Measurements from ENCODE around the gene KCNN4. TPM values are rescaled to one million over a fixed set of nuclear protein-coding genes. Genes with fewer than 3 reads are reported as not detected.
A peak's percentile ranks its signal among the peaks of the same experiment; 100 is the strongest.
"Not testable (repeated sequence)": the region's sequence is repeated elsewhere in the genome, so short reads cannot be mapped to it uniquely, and the experiment has no call there.

The KCNN4 gene
- polyA plus RNA-seq, 3 donors from 2014 or later = 0.19 to 0.27 TPM; not detected in 1

GRCh38 chr19:43776286-43776685, 4.5 kb downstream of the KCNN4 start:
- no peak overlapping the region for H3K27ac Mint-ChIP-seq
- H3K4me3 Mint-ChIP-seq = no peak overlapping the region
- H3K36me3 Mint-ChIP-seq = peaks cover 0 to 3% (median 0%) of the 10 kb centered on the region in 3 donors
- H3K9me3 Mint-ChIP-seq = no peaks in the 10 kb centered on the region
- DNase-seq = no peak
- H3K27me3 Mint-ChIP-seq (ENCODE audit: low read depth in 3 of 3) = peaks cover 2 to 13% (median 7%) of the 10 kb centered on the region in 3 donors
- peaks cover 0 to 4% of the 10 kb centered on the region in 2 donors for H3K4me1 Mint-ChIP-seq

GRCh38 chr19:43775299-43775890, 5.4 kb downstream of the KCNN4 start:
- H3K27ac Mint-ChIP-seq = no peak overlapping the region
- H3K36me3 Mint-ChIP-seq = peaks cover 0 to 3% (median 0%) of the 10 kb centered on the region in 3 donors
- peaks cover 0 to 4% of the 10 kb centered on the region in 2 donors for H3K4me1 Mint-ChIP-seq
- no peak overlapping the region for H3K4me3 Mint-ChIP-seq
- no peak for DNase-seq
- no peaks in the 10 kb centered on the region for H3K9me3 Mint-ChIP-seq
- H3K27me3 Mint-ChIP-seq (ENCODE audit: low read depth in 3 of 3) = peaks cover 0 to 11% (median 7%) of the 10 kb centered on the region in 3 donors

DNA sequence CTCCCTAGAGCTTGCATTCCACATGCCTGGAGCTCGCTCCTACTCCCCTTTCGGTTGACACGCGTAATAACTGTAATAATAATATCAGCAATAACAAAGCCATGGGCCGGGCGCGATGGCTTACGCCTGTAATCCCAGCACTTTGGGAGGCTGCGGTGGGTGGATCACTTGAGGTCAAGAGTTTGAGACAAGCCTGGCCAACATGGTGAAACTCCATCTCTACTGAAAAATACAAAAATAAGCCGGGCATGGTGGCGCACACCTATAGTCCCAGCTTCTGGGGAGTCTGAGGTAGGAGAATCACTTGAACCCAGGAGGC, 5.9 kb downstream of the KCNN4 start:
- not testable (repeated sequence) for H3K36me3 Mint-ChIP-seq, H3K27ac Mint-ChIP-seq, DNase-seq, H3K4me3 Mint-ChIP-seq, H3K9me3 Mint-ChIP-seq, H3K4me1 Mint-ChIP-seq
- peaks cover 0 to 11% (median 7%) of the 10 kb centered on the region in 3 donors for H3K27me3 Mint-ChIP-seq (ENCODE audit: low read depth in 3 of 3)

DNA sequence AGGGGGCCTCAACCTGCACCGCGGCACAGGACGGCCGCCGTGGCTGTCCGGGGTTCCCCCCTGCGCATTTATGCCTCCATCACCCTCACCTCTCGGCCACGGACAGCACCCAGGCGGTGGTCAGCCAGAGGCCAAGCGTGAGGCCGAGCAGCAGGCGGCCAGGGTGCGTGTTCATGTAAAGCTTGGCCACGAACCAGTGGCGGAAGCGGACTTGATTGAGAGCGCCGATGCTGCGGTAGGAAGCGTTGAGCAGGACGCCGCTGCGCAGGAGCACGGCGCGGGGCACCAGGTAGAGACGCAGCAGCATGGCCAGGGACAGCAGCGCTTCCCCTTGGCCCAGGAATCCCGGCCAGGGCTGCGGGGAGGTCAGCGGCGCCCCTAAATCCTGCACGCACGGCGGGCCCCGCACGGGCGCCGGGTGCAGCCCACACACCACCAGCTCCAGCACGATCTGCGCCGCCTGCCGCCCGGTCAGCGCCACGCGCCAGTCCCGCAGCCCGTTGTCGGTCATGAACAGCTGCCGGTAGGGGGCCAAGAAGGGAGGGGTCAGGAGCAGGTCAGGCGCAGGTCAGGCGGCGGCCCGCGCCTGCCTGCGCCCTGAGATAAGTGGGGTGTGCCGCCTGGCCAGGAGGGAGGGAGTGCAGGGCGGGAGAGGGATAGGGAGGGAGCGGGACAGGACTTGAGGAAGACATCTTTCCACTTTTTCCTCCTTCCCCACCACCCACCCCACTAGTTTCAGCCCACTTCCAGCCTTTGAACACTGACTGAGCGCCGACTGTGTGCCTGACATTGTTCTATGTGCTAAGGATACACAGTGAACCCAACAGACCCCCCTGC, 6.5 kb downstream of the KCNN4 start:
- Mint-ChIP-seq H3K4me1 (peaks cover 0 to 4% of the 10 kb centered on the region in 2 donors), H3K9me3 (no peaks in the 10 kb centered on the region), H3K36me3 (peaks cover 0 to 3% (median 0%) of the 10 kb centered on the region in 3 donors), H3K27me3 (ENCODE audit: low read depth in 3 of 3) (peaks cover 0 to 11% (median 3%) of the 10 kb centered on the region in 3 donors), H3K4me3 (no peak overlapping the region), H3K27ac (no peak overlapping the region)
- DNase-seq = no peak

DNA sequence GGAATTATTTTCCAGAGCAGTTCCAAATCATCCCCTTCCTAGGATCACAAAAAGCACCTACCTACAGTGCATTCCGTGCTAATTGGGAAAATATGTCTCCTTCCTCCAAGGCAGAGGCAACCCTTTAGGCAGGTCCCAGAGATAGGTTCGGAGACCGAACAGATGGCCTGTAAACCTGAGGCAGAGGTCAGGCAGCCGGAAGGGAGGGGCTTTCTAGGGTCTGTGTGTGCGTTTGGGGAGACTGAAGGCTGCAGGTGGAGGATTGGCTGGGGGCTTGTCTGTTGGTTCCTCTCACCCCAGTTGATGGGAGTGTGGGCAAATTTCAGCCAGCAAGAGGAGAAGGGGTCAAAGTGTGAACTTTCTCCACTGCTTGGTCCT, 7.1 kb downstream of the KCNN4 start:
- no peak overlapping the region for H3K27ac Mint-ChIP-seq
- H3K9me3 Mint-ChIP-seq = no peaks in the 10 kb centered on the region
- peaks cover 0 to 4% of the 10 kb centered on the region in 2 donors for H3K4me1 Mint-ChIP-seq
- H3K27me3 Mint-ChIP-seq (ENCODE audit: low read depth in 3 of 3) = peaks cover 0 to 9% (median 3%) of the 10 kb centered on the region in 3 donors
- peaks cover 0 to 3% (median 0%) of the 10 kb centered on the region in 3 donors for H3K36me3 Mint-ChIP-seq
- no peak overlapping the region for H3K4me3 Mint-ChIP-seq
- DNase-seq = no peak

DNA sequence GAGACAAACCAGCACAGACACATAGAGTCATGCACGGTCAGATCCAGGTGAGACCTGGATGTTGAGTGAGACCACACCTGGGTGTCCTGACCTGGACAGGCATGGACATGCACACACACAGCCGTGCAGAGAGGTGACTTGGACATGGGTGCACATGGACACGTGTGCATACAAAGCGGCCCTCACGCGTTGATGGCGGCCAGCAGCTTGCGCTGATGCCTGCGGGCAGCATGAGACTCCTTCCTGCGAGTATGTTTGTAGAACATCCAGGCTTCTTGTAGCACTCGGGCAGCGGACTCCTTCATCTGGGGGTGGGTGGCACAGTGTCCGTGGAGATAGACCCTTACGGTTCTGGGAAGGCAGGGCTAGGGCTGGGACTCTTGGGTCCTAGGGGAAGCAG, 11.5 kb downstream of the KCNN4 start:
- Mint-ChIP-seq H3K9me3 (no peaks in the 10 kb centered on the region), H3K27ac (no peak overlapping the region), H3K27me3 (ENCODE audit: low read depth in 3 of 3) (peaks cover 0 to 3% (median 0%) of the 10 kb centered on the region in 3 donors), H3K4me1 (peaks cover 2 to 10% of the 10 kb centered on the region in 2 donors), H3K4me3 (no peak overlapping the region), H3K36me3 (no peaks in the 10 kb centered on the region)
- no peak for DNase-seq

DNA sequence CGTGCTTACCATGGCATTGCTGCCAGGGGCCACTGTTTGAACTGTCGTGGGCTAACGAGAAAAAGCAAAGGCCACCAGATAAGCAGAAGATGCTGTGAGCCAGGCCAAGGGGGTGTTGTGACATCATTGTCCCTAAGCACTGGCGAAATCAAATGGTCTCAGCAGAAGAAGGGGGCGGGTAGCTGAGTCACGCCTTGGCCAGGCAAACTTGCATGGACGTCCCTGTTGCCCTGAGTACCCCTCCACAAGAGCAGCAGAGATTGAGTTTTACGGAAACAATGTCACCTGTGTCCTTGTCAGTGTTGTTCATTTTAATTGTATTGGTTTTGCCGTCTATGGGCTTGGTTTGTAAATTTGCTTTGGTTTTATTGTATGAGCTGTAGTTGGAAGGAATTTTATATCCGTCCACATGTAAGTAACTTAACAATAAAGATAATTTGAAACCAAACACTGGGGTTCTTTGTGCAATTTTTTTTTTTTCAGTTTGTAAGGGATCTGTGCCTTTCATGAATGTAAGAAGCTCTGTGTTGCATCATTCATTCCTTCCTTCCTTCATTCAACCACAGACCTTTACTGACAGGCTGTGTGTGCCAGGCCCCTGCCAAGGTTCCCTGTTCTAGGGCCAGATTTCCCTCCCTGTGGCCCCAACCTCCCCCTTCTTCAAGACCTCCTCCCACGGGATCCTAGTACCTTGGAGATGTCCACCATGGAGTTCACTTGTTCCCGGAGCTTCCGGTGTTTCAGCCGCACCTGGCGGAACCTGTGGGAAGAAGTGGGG, 12.3 kb downstream of the KCNN4 start:
- no peak overlapping the region for H3K27ac Mint-ChIP-seq
- no peaks in the 10 kb centered on the region for H3K36me3 Mint-ChIP-seq
- H3K9me3 Mint-ChIP-seq = no peaks in the 10 kb centered on the region
- no peaks in the 10 kb centered on the region for H3K27me3 Mint-ChIP-seq (ENCODE audit: low read depth in 3 of 3)
- no peak overlapping the region for H3K4me3 Mint-ChIP-seq
- DNase-seq = no peak
- peaks cover 2 to 10% of the 10 kb centered on the region in 2 donors for H3K4me1 Mint-ChIP-seq

GRCh38 chr19:43767818-43768217, 13.0 kb downstream of the KCNN4 start:
- peaks cover 2 to 10% of the 10 kb centered on the region in 2 donors for H3K4me1 Mint-ChIP-seq
- no peak overlapping the region for H3K4me3 Mint-ChIP-seq

DNA sequence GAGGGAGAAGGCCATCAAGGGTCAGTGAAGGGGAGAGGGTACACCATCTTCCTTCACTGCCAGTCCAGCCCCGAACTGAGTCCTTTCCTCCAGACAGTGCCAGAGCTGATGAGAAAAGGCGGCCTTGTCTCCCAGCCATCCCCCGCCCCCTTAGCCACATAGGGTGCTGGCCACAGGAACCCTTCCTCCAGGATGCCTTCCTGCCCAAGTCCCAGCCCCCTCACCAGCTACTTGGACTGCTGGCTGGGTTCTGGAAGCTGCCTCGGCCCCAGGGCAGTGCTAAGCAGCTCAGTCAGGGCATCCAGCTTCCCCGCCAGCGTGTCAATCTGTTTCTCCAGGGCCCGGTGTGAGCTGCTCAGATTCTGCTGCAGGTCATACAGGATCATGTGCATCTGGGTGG, 13.5 kb downstream of the KCNN4 start:
- no peak overlapping the region for H3K27ac Mint-ChIP-seq
- DNase-seq = no peak
- H3K36me3 Mint-ChIP-seq = no peaks in the 10 kb centered on the region
- peaks cover 0 to 3% (median 0%) of the 10 kb centered on the region in 3 donors for H3K27me3 Mint-ChIP-seq (ENCODE audit: low read depth in 3 of 3)
- no peak overlapping the region for H3K4me3 Mint-ChIP-seq
- H3K4me1 Mint-ChIP-seq = peaks cover 2 to 10% of the 10 kb centered on the region in 2 donors
- H3K9me3 Mint-ChIP-seq = no peaks in the 10 kb centered on the region

More at GRCh38 chr19:43767818-43768217, 13.0 kb downstream of the KCNN4 start:
- H3K27me3 Mint-ChIP-seq (ENCODE audit: low read depth in 3 of 3) = peaks cover 0 to 1% (median 0%) of the 10 kb centered on the region in 3 donors
- H3K36me3 Mint-ChIP-seq = no peaks in the 10 kb centered on the region
- DNase-seq = no peak
- H3K9me3 Mint-ChIP-seq = no peaks in the 10 kb centered on the region
- no peak overlapping the region for H3K27ac Mint-ChIP-seq

DNA sequence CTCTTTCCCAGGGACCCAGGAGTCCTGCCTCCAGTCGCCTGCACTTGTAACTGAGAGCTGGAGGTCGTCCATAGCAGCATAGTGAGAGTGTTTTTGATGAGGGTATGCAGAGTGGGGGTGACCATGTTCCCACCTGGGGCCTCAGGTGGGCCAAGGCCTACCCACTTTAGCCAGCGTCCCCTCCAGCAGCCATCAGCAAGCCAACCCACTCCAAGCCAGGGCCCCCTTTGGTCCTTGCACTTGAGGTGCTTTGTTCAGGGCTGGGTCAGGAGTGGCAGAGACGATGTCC, 14.1 kb downstream of the KCNN4 start:
- Mint-ChIP-seq H3K36me3 (no peaks in the 10 kb centered on the region), H3K27me3 (ENCODE audit: low read depth in 3 of 3) (peaks cover 0 to 3% (median 0%) of the 10 kb centered on the region in 3 donors), H3K9me3 (no peaks in the 10 kb centered on the region), H3K27ac (peak overlapping the region in 2 of 6 donors; percentile 72 to 94), H3K4me3 (peak overlapping the region in 1 of 5 donors; percentile 29), H3K4me1 (peaks cover 2 to 10% of the 10 kb centered on the region in 2 donors)
- no peak for DNase-seq

- H3K36me3 Mint-ChIP-seq = no peaks in the 10 kb centered on the region
- peak overlapping the region in 2 of 5 donors; percentile 48 to 75 for H3K4me3 Mint-ChIP-seq
- H3K27me3 Mint-ChIP-seq (ENCODE audit: low read depth in 3 of 3) = peaks cover 0 to 3% (median 0%) of the 10 kb centered on the region in 3 donors
- H3K27ac Mint-ChIP-seq = peak overlapping the region in 5 of 6 donors; percentile 46 to 94 (median 79)
- peaks cover 2 to 10% of the 10 kb centered on the region in 2 donors for H3K4me1 Mint-ChIP-seq
- no peaks in the 10 kb centered on the region for H3K9me3 Mint-ChIP-seq
- peak; percentile 3 to 47 (median 16) for DNase-seq
These were observed 15.5 kb downstream of the KCNN4 start for GRCh38 chr19:43765109-43765876.

GRCh38 chr19:43764684-43765083, 16.1 kb downstream of the KCNN4 start:
- H3K4me1 Mint-ChIP-seq = peaks cover 2 to 10% of the 10 kb centered on the region in 2 donors
- peak overlapping the region in 2 of 5 donors; percentile 43 to 48 for H3K4me3 Mint-ChIP-seq
- peak overlapping the region in 3 of 6 donors; percentile 46 to 94 (median 93) for H3K27ac Mint-ChIP-seq
- DNase-seq; H3K36me3 Mint-ChIP-seq; H3K27me3 Mint-ChIP-seq (ENCODE audit: low read depth in 3 of 3); H3K9me3 Mint-ChIP-seq: not testable (repeated sequence)

- Mint-ChIP-seq H3K27ac (peak overlapping the region in 1 of 6 donors; percentile 21), H3K4me1 (peaks cover 2 to 10% of the 10 kb centered on the region in 2 donors)
These were observed 17.3 kb downstream of the KCNN4 start for GRCh38 chr19:43763473-43763939.

More at GRCh38 chr19:43763473-43763939, 17.3 kb downstream of the KCNN4 start:
- Mint-ChIP-seq H3K27me3 (ENCODE audit: low read depth in 3 of 3) (peaks cover 0 to 3% (median 0%) of the 10 kb centered on the region in 3 donors), H3K36me3 (no peaks in the 10 kb centered on the region), H3K9me3 (no peaks in the 10 kb centered on the region), H3K4me3 (no peak overlapping the region)
- DNase-seq = no peak
